SK-N-SH (cell line): Measurements from ENCODE around the gene AUTS2. TPM values are rescaled to one million over a fixed set of nuclear protein-coding genes. Genes with fewer than 3 reads are reported as not detected.

Experiments
- CTCF ChIA-PET: fragments of 300-600, 350-600 bp; formaldehyde crosslinking; extraction: SDS; loops from one replicate; lab custom pipeline; 2021; lab: Yijun Ruan, JAX
- POLR2A ChIA-PET: fragments of 350-600 bp; sonication (Branson Sonifier 250); formaldehyde crosslinking; extraction: SDS; loops from one replicate; lab custom pipeline; 2020; ENCODE audit warnings: antibody characterized with exemption, inconsistent platforms; lab: Yijun Ruan, JAX
- DNase-seq: peaks from one replicate; pipeline ENCODE4 v3.0.0; 2012
- H2AFZ ChIP-seq: fragments of 200-600 bp; sonication (generic); 2 replicates; pipeline ENCODE4 v1.8.1; 2016; ENCODE audit warnings: antibody characterized with exemption, mild to moderate bottlenecking, low read depth
- H3F3A ChIP-seq: fragments of 200-600 bp; sonication (generic); replicated peaks from 2 replicates; pipeline ENCODE3; 2016; ENCODE audit warnings: antibody characterized with exemption, mild to moderate bottlenecking; ENCODE audit not compliant: insufficient read depth
- H3K27ac ChIP-seq, 2 experiments: fragments of 200-500 bp in 1 of 2; fragments of 200-600 bp in 1 of 2; sonication (Bioruptor generic) in 1 of 2; sonication (generic), shearing (Covaris generic) in 1 of 2; 2 replicates each; pipeline versions ENCODE4 v1.5.1 to v1.6.1; 2014 to 2016; ENCODE audit warnings: low read depth in 2 of 2, inconsistent platforms in 1 of 2, low read length in 1 of 2, mild to moderate bottlenecking in 1 of 2, mixed read lengths in 1 of 2
- H3K27me3 ChIP-seq: fragments of 200-600 bp; sonication (generic), shearing (Covaris generic); 2 replicates; pipeline ENCODE4 v1.6.1; 2016; ENCODE audit warnings: mixed run types; ENCODE audit not compliant: insufficient read depth
- H3K36me3 ChIP-seq, 2 experiments: fragments of 200-500 bp in 1 of 2; fragments of 200-600 bp in 1 of 2; sonication (Bioruptor generic) in 1 of 2; sonication (generic) in 1 of 2; replicated peaks in 1 of 2; 2 replicates each; pipeline versions ENCODE3 to v1.5.1; 2014 to 2016; ENCODE audit warnings: low read length in 1 of 2, mild to moderate bottlenecking in 1 of 2; ENCODE audit not compliant: insufficient read depth in 2 of 2, control insufficient read depth in 1 of 2
- H3K4me1 ChIP-seq, 2 experiments: fragments of 200-500 bp in 1 of 2; fragments of 200-600 bp in 1 of 2; sonication (Bioruptor generic) in 1 of 2; sonication (generic), shearing (Covaris generic) in 1 of 2; 2 replicates each; pipeline versions ENCODE4 v1.5.1 to v1.6.1; 2014 to 2016; ENCODE audit warnings: low read depth in 1 of 2, low read length in 1 of 2, mixed run types in 1 of 2; ENCODE audit not compliant: insufficient read depth in 2 of 2, control insufficient read depth in 1 of 2
- H3K4me2 ChIP-seq: fragments of 200-600 bp; sonication (generic), shearing (Covaris generic); 2 replicates; pipeline ENCODE4 v1.6.1; 2017; ENCODE audit warnings: mixed run types
- H3K4me3 ChIP-seq, 2 experiments: fragments of 200-500 bp in 1 of 2; fragments of 200-600 bp in 1 of 2; sonication (Bioruptor generic) in 1 of 2; sonication (generic), shearing (Covaris generic) in 1 of 2; 2 replicates each; pipeline versions ENCODE4 v1.5.1 to v1.8.1; 2014 to 2016; ENCODE audit warnings: low read depth in 2 of 2, inconsistent platforms in 1 of 2, low read length in 1 of 2, mild to moderate bottlenecking in 1 of 2, mixed read lengths in 1 of 2, moderate library complexity in 1 of 2
- H3K79me2 ChIP-seq: fragments of 200-600 bp; sonication (generic); 2 replicates; pipeline ENCODE4 v1.8.1; 2017; ENCODE audit warnings: mild to moderate bottlenecking; ENCODE audit not compliant: insufficient read depth
- H3K9ac ChIP-seq: fragments of 200-600 bp; sonication (generic); 2 replicates; pipeline ENCODE4 v1.6.1; 2017; ENCODE audit warnings: mixed run types
- H3K9me2 ChIP-seq: fragments of 200-600 bp; sonication (generic); 2 replicates; pipeline ENCODE4 v1.6.1; 2017; ENCODE audit warnings: mixed run types
- H3K9me3 ChIP-seq: fragments of 200-600 bp; sonication (generic); 2 replicates; pipeline ENCODE4 v1.6.1; 2017; ENCODE audit warnings: mixed run types, mild to moderate bottlenecking, moderate library complexity
- H4K20me1 ChIP-seq: fragments of 200-600 bp; sonication (generic); 2 replicates; pipeline ENCODE4 v1.6.1; 2017; ENCODE audit warnings: mild to moderate bottlenecking, mixed run types; ENCODE audit not compliant: insufficient read depth
- CHD2 ChIP-seq: fragments of 150-350 bp; IDR thresholded peaks from 2 replicates; pipeline ENCODE4 v1.6.1; 2018; ENCODE audit warnings: low read length; ENCODE audit not compliant: partially characterized antibody
- ELF1 ChIP-seq: IDR thresholded peaks from 2 replicates; pipeline ENCODE4 v1.4.0; 2012
- EZH2phosphoT487 ChIP-seq: fragments of 200-600 bp; sonication (generic); IDR thresholded peaks from 2 replicates; pipeline ENCODE4 v1.6.1; 2017; ENCODE audit warnings: low read depth, mixed run types, mild to moderate bottlenecking, antibody characterized with exemption, moderate library complexity, borderline replicate concordance
- GATA2 ChIP-seq: sonication (generic); formaldehyde crosslinking; IDR thresholded peaks from 2 replicates; pipeline ENCODE4 v1.5.0; 2020; ENCODE audit warnings: mild to moderate bottlenecking, missing genetic modification reagents
- NFIC ChIP-seq: IDR thresholded peaks from 2 replicates; pipeline ENCODE4 v1.4.0; 2012; ENCODE audit warnings: borderline replicate concordance
- RAD21 ChIP-seq: IDR thresholded peaks from 2 replicates; pipeline ENCODE4 v1.6.1; 2012; ENCODE audit warnings: mild to moderate bottlenecking, low read length
- RCOR1 ChIP-seq: fragments of 150-350 bp; IDR thresholded peaks from 2 replicates; pipeline ENCODE4 v1.6.1; 2017; ENCODE audit warnings: antibody characterized with exemption, low read length
- REST ChIP-seq: IDR thresholded peaks from 2 replicates; pipeline ENCODE4 v1.6.1; 2012; ENCODE audit warnings: mild to moderate bottlenecking, low read depth, low read length, moderate library complexity
- RFX5 ChIP-seq: IDR thresholded peaks from 2 replicates; pipeline ENCODE4 v1.6.1; 2012; ENCODE audit warnings: mild to moderate bottlenecking, improper control_type of control experiment, low read length
- RXRA ChIP-seq: IDR thresholded peaks from 2 replicates; pipeline ENCODE4 v1.4.0; 2012; ENCODE audit warnings: low read depth, mild to moderate bottlenecking, borderline replicate concordance
- SMC3 ChIP-seq: IDR thresholded peaks from 2 replicates; pipeline ENCODE4 v1.6.1; 2012; ENCODE audit warnings: low read depth, low read length, improper control_type of control experiment
- TAF1 ChIP-seq: IDR thresholded peaks from 2 replicates; pipeline ENCODE4 v1.6.1; 2012; ENCODE audit warnings: low read depth, mild to moderate bottlenecking, low read length, moderate library complexity, borderline replicate concordance
- TEAD4 ChIP-seq: IDR thresholded peaks from 2 replicates; pipeline ENCODE4 v1.4.0; 2012; ENCODE audit warnings: mild to moderate bottlenecking, borderline replicate concordance; ENCODE audit not compliant: insufficient read depth
- YY1 ChIP-seq: IDR thresholded peaks from 2 replicates; pipeline ENCODE4 v1.4.0; 2012; ENCODE audit warnings: low read depth, mild to moderate bottlenecking
- ZBTB33 ChIP-seq: IDR thresholded peaks from 2 replicates; pipeline ENCODE4 v1.4.0; 2012; ENCODE audit warnings: low read depth, borderline replicate concordance
- WGBS: methylation state at CpG from one replicate; pipeline ENCODE4 v1.1.6; 2017; ENCODE audit warnings: low lambda C conversion rate; 5-methylcytosine and 5-hydroxymethylcytosine counted together
- polyA plus RNA-seq, 3 experiments: library from polyadenylated mRNA; depleted of rRNA; stranded (reverse); fragments of >200 nt; gene quantifications; 2 replicates each; pipeline ENCODE4 v1.2.3, GENCODE V29; 2012
- TF ChIP-seq, protein P1 (sequence below): IDR thresholded peaks from 2 replicates; pipeline ENCODE4; 2012

Gene AUTS2
- polyA plus RNA-seq, 1 of the 3 experiments (the other 2 are of a cell fraction): 15.6 TPM

GRCh38 chr7:70477036-70478010, 879.0 kb downstream of the AUTS2 start (continued):
- TF ChIP-seq, protein P1, sequence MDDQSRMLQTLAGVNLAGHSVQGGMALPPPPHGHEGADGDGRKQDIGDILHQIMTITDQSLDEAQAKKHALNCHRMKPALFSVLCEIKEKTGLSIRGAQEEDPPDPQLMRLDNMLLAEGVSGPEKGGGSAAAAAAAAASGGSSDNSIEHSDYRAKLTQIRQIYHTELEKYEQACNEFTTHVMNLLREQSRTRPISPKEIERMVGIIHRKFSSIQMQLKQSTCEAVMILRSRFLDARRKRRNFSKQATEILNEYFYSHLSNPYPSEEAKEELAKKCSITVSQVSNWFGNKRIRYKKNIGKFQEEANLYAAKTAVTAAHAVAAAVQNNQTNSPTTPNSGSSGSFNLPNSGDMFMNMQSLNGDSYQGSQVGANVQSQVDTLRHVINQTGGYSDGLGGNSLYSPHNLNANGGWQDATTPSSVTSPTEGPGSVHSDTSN: peak; percentile 72; the same call in 1 of the 2 replicates
- no peak for TF ChIP-seq RFX5
- no peak for TF ChIP-seq EZH2phosphoT487
- TF ChIP-seq ZBTB33: no peak
- no peak for TF ChIP-seq RAD21
- no peak for TF ChIP-seq TAF1
- TF ChIP-seq NFIC: peak; percentile 78
- peak; percentile 46 for TF ChIP-seq GATA2 (CRISPR knock-in tag)
- TF ChIP-seq RCOR1: no peak
- peak; percentile 38; the same call in 1 of the 2 replicates for TF ChIP-seq RXRA

DNA sequence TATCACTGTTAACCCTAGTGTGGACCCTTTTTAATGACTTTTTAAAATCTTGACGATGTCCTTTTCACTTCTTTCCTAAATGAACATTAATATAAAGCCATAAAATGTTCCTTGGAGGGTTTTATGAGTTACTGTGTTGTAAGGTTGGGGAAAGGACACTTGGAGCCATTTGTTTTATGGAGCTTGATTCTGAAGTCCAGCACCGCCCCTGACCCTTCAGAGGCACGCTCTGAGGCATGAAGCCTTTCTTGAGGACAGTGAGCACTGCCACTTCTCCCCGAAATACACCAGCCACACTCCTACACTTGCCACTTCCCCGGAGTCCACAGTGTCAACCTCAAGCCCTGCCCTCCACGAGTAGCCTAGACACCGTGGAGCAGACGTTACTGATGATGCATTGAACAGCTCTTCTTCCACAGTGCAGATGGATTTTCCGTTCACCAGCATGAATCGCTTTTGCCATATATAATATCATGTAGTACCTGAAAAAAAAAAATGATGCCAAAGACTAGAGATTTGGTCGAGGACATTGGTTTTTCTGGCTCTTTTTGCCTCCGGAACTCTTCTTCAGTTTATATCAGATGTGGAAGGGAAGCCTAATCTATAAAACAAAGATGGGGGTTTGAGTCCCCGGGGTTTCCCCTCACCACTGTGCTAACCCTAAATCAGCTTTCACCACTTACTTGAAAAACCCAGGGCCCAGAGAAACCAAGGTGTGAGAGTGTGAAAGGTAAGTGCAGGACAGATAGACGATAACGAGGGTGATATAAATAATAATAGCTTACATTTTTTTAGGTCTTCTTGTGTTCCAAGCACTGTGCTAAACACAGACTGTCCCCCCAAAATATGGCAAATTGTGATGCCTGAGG, 881.1 kb downstream of the AUTS2 start:
- Histone ChIP-seq H4K20me1 (no peaks in the 10 kb centered on the region), H3K27me3 (no peaks in the 10 kb centered on the region), H3K9me2 (no peaks in the 10 kb centered on the region), H3K4me1 (peaks cover 6 to 31% of the 10 kb centered on the region in 2 experiments; a peak in 3 of 4 replicates), H3F3A (peaks cover 9% of the 10 kb centered on the region), H3K9ac (no peak overlapping the region), H2AFZ (no peak overlapping the region), H3K36me3 (no peaks in the 10 kb centered on the region), H3K27ac (no peak overlapping the region), H3K79me2 (no peaks in the 10 kb centered on the region), H3K4me3 (no peak overlapping the region), H3K9me3 (no peaks in the 10 kb centered on the region), H3K4me2 (no peak overlapping the region)
- no peak for TF ChIP-seq GATA2 (CRISPR knock-in tag)
- TF ChIP-seq RFX5: no peak
- TF ChIP-seq TEAD4: no peak
- TF ChIP-seq REST: no peak
- no peak for TF ChIP-seq SMC3
- no peak for TF ChIP-seq TAF1
- no peak for TF ChIP-seq RCOR1
- TF ChIP-seq YY1: no peak
- no peak for TF ChIP-seq CHD2
- no peak for TF ChIP-seq RXRA
- no peak for TF ChIP-seq ELF1
- POLR2A ChIA-PET: no interaction called here
- CTCF ChIA-PET: interaction anchor here (0.6 to 1.0 kb wide), 2 partner anchors 21 to 286 kb away, joined by 3 read pairs; no protein-coding TSS in a partner anchor
- WGBS: 82% methylated on average over 15 of the region's 15 CpGs
- DNase-seq: no peak
